ENCODE results near the gene AGT. TPM values are rescaled to one million over a fixed set of nuclear protein-coding genes. Genes with fewer than 3 reads are reported as not detected.

AGT gene
- total RNA-seq = not detected

DNA sequence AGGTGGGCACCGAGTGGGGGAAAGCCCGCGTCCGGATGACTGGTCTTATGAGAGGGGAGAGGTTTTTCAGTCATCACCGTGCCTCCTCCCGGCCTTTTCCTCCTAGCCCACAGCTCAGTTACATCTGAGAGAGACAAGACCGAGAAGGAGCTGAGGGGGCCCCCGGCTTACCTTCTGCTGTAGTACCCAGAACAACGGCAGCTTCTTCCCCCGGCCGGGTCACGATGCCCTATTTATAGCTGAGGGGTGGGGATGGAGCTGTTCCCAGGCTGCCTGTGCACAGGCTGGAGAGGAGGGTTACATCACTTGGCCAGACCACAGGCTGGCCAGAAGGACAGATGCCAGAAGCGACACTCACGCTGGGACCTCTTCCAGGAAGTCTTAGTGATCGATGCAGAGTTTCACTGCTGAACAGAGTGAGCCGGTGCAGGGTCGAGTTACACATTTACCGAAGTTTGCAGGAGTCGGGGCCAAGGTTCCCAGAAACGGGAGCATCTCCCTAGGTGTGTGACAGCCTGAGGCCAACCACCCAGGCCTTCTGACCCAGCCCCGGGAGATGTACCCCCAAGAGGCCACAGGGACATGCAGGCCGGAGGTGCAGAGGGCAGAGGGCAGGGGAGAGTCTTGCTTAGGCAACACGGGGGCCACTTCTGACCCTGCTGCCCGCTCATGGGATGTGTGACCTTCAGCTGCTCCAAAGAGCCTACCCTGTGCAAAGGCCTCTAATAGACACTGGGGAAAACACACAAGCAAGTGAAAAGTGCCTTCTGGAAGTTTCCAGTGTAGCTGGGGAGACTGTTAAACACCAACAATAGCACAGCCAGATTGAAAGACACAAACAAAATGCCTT, at the start of gene AGT:
Gene AGT (minus strand): TSS at position 208 of the 850 bp plus-strand sequence. CDS start 3,299 bp downstream, outside the sequence.
- Mint-ChIP-seq H3K36me3 (ENCODE audit: low read depth) (no peaks in the 10 kb centered on the region), H3K4me3 (no peak within 1 kb of the TSS), H3K9me3 (no peaks in the 10 kb centered on the region), H3K4me1 (no peaks in the 10 kb centered on the region), H3K27ac (no peak within 1 kb of the TSS), H3K27me3 (peaks cover 6% of the 10 kb centered on the region)
- CTCF ChIA-PET = no interaction called here
- no peak for DNase-seq
- POLR2A ChIA-PET = no interaction called here

GRCh38 chr1:230761443-230762167, 47.7 kb upstream of the AGT start:
- no peak overlapping the region for H3K27ac Mint-ChIP-seq

GRCh38 chr1:230760360-230760827, 46.5 kb upstream of the AGT start:
- Mint-ChIP-seq H3K9me3 (no peaks in the 10 kb centered on the region), H3K36me3 (ENCODE audit: low read depth) (no peaks in the 10 kb centered on the region), H3K4me3 (no peak overlapping the region), H3K27ac (no peak overlapping the region), H3K4me1 (no peaks in the 10 kb centered on the region), H3K27me3 (peaks cover 9% of the 10 kb centered on the region)
- no peak for DNase-seq
- ChIA-PET POLR2A (no interaction called here), CTCF (no interaction called here)

More at GRCh38 chr1:230761443-230762167, 47.7 kb upstream of the AGT start:
- Mint-ChIP-seq H3K9me3 (no peaks in the 10 kb centered on the region), H3K36me3 (ENCODE audit: low read depth) (no peaks in the 10 kb centered on the region), H3K27me3 (peaks cover 3% of the 10 kb centered on the region), H3K4me1 (no peaks in the 10 kb centered on the region), H3K4me3 (no peak overlapping the region)
- no peak for DNase-seq
- CTCF ChIA-PET = no interaction called here
- POLR2A ChIA-PET = no interaction called here

- H3K36me3 Mint-ChIP-seq (ENCODE audit: low read depth) = no peaks in the 10 kb centered on the region
- H3K4me3 Mint-ChIP-seq = no peak overlapping the region
- no peaks in the 10 kb centered on the region for H3K4me1 Mint-ChIP-seq
- ChIA-PET CTCF (no interaction called here), POLR2A (no interaction called here)
- no peak overlapping the region for H3K27ac Mint-ChIP-seq
- no peak for DNase-seq
- no peaks in the 10 kb centered on the region for H3K9me3 Mint-ChIP-seq
- H3K27me3 Mint-ChIP-seq = peaks cover 9% of the 10 kb centered on the region
Observed at GRCh38 chr1:230759369-230760065, 45.6 kb upstream of the AGT start.

GRCh38 chr1:230758709-230759368, 44.9 kb upstream of the AGT start:
- Mint-ChIP-seq H3K27me3 (peaks cover 9% of the 10 kb centered on the region), H3K4me1 (no peaks in the 10 kb centered on the region), H3K4me3 (no peak overlapping the region), H3K9me3 (no peaks in the 10 kb centered on the region), H3K27ac (no peak overlapping the region), H3K36me3 (ENCODE audit: low read depth) (no peaks in the 10 kb centered on the region)
- DNase-seq = no peak
- ChIA-PET CTCF (no interaction called here), POLR2A (no interaction called here)

- DNase-seq = no peak
- H3K36me3 Mint-ChIP-seq (ENCODE audit: low read depth) = no peaks in the 10 kb centered on the region
- H3K4me3 Mint-ChIP-seq = no peak overlapping the region
- POLR2A ChIA-PET = no interaction called here
- H3K4me1 Mint-ChIP-seq = no peaks in the 10 kb centered on the region
- H3K27ac Mint-ChIP-seq = no peak overlapping the region
- H3K27me3 Mint-ChIP-seq = peaks cover 9% of the 10 kb centered on the region
- CTCF ChIA-PET = no interaction called here
- no peaks in the 10 kb centered on the region for H3K9me3 Mint-ChIP-seq
Observed at GRCh38 chr1:230757856-230758708, 44.2 kb upstream of the AGT start.

- Mint-ChIP-seq H3K9me3 (no peaks in the 10 kb centered on the region), H3K4me1 (no peaks in the 10 kb centered on the region), H3K36me3 (ENCODE audit: low read depth) (no peaks in the 10 kb centered on the region), H3K27ac (no peak overlapping the region), H3K27me3 (peaks cover 9% of the 10 kb centered on the region), H3K4me3 (no peak overlapping the region)
- ChIA-PET POLR2A (no interaction called here), CTCF (no interaction called here)
- DNase-seq = no peak
Observed at GRCh38 chr1:230754796-230755195, 40.9 kb upstream of the AGT start.

DNA sequence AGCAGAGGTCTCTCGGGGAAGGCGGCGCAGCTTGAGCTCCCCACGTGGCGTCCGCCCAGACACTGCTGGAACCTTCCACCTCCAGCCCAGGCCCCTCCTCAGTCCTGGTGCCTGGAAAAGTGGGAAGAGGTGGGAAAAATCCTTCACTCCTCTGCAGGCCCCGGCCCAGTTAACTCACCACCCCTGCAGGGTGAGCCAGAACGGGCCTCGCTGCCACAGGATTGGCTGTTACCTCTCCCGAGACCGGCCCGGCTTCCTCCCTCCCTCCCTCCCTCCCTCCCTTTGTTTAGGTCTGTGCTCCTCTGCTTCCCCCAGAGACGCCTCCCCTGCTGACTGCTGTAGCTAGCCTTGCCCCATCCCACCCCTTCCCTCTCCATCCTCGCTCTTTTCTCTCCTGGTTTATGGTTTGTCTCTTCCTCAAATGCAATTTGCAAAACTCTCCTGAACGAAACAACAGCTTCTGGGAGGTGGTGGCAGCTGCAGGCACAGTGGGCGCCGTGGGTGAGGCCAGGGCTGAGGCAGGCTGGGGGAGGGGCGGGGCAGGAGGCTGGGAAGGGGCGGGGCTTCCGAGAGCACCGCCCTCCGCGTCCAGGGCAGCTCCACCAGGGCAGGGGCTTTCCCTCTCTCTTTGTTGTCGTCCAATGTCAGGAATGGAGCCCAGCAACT, 39.8 kb upstream of the AGT start:
- Mint-ChIP-seq H3K27me3 (peaks cover 7% of the 10 kb centered on the region), H3K4me3 (no peak overlapping the region), H3K36me3 (ENCODE audit: low read depth) (no peaks in the 10 kb centered on the region), H3K9me3 (no peaks in the 10 kb centered on the region), H3K27ac (no peak overlapping the region), H3K4me1 (no peaks in the 10 kb centered on the region)
- CTCF ChIA-PET = no interaction called here
- DNase-seq = no peak
- POLR2A ChIA-PET = no interaction called here

DNA sequence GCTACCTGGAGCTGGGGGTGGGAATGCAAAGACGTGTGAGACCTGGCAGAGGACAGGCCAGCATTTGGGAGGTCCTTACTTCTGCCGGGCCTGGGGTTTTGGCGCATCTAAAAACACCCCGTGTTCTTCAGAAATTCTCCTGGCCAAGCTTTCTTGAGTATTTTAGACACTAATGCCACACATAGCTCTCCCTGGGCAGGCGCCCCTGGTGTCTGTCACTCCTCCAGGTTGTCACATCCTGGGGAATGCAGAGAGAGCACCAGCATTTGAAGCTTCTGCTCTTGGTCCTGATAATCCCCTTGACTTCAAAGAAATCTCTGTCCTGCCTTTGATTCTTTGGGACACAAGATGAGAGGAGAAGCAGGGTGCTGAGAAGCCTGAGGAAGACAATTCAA, 39.3 kb upstream of the AGT start:
- H3K4me3 Mint-ChIP-seq = no peak overlapping the region
- H3K4me1 Mint-ChIP-seq = no peaks in the 10 kb centered on the region
- H3K27ac Mint-ChIP-seq = no peak overlapping the region
- no peaks in the 10 kb centered on the region for H3K36me3 Mint-ChIP-seq (ENCODE audit: low read depth)
- DNase-seq = no peak
- H3K9me3 Mint-ChIP-seq = no peaks in the 10 kb centered on the region
- peaks cover 7% of the 10 kb centered on the region for H3K27me3 Mint-ChIP-seq
- ChIA-PET POLR2A (no interaction called here), CTCF (no interaction called here)

DNA sequence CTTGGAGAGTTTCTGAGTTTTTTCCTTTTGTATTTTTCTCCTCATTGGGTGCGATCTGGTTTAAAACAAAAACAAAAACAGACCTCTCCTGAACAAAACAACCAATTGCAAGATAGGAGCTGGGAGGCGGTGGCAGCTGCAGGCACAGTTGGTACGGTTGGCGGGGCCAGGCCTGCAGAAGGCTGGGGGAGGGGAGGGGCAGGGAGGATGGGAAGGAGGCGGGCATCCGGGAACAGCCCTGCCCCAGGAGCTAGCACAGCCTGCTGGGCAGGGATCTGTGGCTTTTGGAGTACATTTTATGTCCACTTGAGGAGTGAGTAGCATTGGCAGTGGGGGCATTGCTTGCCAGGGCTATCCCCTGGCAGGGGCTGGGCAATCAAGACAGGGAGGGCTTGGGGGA, 38.5 kb upstream of the AGT start:
- Mint-ChIP-seq H3K4me3 (no peak overlapping the region), H3K4me1 (no peaks in the 10 kb centered on the region), H3K36me3 (ENCODE audit: low read depth) (no peaks in the 10 kb centered on the region), H3K27ac (no peak overlapping the region), H3K9me3 (no peaks in the 10 kb centered on the region), H3K27me3 (peaks cover 7% of the 10 kb centered on the region)
- ChIA-PET CTCF (no interaction called here), POLR2A (no interaction called here)
- DNase-seq = no peak

- H3K27me3 Mint-ChIP-seq = peaks cover 4% of the 10 kb centered on the region
- no peaks in the 10 kb centered on the region for H3K36me3 Mint-ChIP-seq (ENCODE audit: low read depth)
- POLR2A ChIA-PET = no interaction called here
- no peaks in the 10 kb centered on the region for H3K4me1 Mint-ChIP-seq
- no peak overlapping the region for H3K4me3 Mint-ChIP-seq
- no peaks in the 10 kb centered on the region for H3K9me3 Mint-ChIP-seq
- no peak for DNase-seq
- H3K27ac Mint-ChIP-seq = no peak overlapping the region
- CTCF ChIA-PET = no interaction called here
Observed at GRCh38 chr1:230750986-230751625, 37.2 kb upstream of the AGT start.

DNA sequence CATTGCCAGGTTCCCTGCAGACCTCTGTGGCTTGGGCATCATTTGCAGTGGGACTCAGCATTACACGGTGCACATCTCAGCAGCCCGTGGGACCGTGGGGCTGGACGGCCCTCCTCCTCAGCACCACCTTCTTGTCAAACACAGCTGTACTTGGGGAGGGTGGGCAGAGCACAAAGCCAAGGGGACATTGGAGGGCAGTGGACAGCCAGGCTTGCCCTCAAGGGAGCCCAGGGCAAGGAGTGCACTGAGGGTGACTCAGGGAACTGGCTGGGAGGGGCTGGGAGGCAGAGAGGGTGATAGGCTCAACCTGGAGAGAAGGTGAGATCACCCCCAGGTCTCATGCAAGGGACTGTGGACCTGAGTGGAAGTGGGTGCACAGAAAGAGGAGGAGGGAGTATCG, 36.7 kb upstream of the AGT start:
- H3K27ac Mint-ChIP-seq = no peak overlapping the region
- H3K36me3 Mint-ChIP-seq (ENCODE audit: low read depth) = no peaks in the 10 kb centered on the region
- ChIA-PET CTCF (no interaction called here), POLR2A (no interaction called here)
- H3K4me3 Mint-ChIP-seq = no peak overlapping the region
- H3K4me1 Mint-ChIP-seq = no peaks in the 10 kb centered on the region
- no peaks in the 10 kb centered on the region for H3K9me3 Mint-ChIP-seq
- no peak for DNase-seq
- no peaks in the 10 kb centered on the region for H3K27me3 Mint-ChIP-seq

Data from activated CD4-positive, alpha-beta memory T cell treated with anti-CD3 and anti-CD28 coated beads, Interleukin-2, amount 10 ng/mL, durations not matched to agents 7 days and 5 days (primary cell).